NCI-H2029 treated with DMSO at 0.1 percent for 48 hours (cell line): ENCODE results near the gene RACK1.

Source experiments
- DNase-seq: peaks from one replicate; lab custom pipeline; 2025; lab: John Stamatoyannopoulos, UW

Gene RACK1

GRCh38 chr5:181259974-181260719, 16.4 kb upstream of the RACK1 start:
- no peak for DNase-seq

GRCh38 chr5:181259283-181259682, 15.6 kb upstream of the RACK1 start:
- no peak for DNase-seq

DNA sequence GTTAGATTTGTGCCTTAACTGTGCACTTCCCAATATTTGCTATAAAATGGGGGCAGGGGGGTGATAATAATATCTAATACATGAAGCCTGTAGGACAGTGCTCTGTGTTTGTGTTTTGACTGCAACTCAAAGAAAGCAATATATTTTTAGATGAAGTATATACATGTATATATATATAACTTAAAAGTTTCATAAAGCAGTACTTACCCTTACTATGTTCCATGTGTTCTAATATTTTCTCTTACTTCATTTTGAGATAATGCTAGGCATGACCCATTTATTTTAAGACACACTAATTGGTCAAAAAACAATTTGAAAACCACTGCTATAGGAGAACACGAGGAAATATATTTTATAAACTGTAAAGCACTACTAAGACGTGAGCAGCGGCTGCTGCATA, 14.9 kb upstream of the RACK1 start:
- DNase-seq, result no peak

GRCh38 chr5:181255836-181256578, 12.3 kb upstream of the RACK1 start:
- DNase-seq, result no peak

- DNase-seq, result no peak
Measured at GRCh38 chr5:181255276-181255675, 11.6 kb upstream of the RACK1 start.

GRCh38 chr5:181248277-181248676, 4.6 kb upstream of the RACK1 start:
- no peak for DNase-seq

GRCh38 chr5:181246276-181247049, 2.8 kb upstream of the RACK1 start:
- DNase-seq, result no peak

- DNase-seq, result no peak
Measured at GRCh38 chr5:181245427-181246275, 1.9 kb upstream of the RACK1 start.

DNA sequence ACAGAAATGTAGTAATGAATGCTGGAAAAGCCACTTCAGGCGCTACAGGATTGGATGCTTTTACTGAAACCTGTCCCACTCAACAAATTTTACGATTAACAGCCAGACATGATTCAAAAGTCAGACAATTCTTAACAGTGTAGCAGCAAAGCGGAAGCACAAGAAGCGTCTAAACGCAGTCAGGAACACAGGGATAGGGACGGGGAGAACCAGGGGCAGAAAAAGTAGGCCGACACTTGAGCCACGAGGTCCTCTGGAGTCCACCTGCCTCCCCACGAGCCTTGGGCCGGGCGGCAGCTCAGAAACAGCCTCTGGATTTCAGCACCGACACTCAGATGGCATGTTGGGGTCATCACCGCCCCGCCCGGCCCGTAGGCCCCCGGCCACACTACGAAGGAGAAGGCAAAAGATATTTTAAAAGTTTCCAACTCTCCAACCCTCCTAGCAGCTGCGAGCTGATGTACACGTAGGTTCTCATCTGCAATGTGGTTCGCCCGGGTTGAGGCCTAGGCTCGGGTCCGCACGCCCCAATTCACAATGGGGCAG, 615 bp downstream of the RACK1 start:
- DNase-seq, result no peak

GRCh38 chr5:181242031-181242451, 1.7 kb downstream of the RACK1 start:
- no peak for DNase-seq

GRCh38 chr5:181241393-181241975, 2.2 kb downstream of the RACK1 start:
- no peak for DNase-seq

- no peak for DNase-seq
Measured at GRCh38 chr5:181239062-181239663, 4.5 kb downstream of the RACK1 start.

DNA sequence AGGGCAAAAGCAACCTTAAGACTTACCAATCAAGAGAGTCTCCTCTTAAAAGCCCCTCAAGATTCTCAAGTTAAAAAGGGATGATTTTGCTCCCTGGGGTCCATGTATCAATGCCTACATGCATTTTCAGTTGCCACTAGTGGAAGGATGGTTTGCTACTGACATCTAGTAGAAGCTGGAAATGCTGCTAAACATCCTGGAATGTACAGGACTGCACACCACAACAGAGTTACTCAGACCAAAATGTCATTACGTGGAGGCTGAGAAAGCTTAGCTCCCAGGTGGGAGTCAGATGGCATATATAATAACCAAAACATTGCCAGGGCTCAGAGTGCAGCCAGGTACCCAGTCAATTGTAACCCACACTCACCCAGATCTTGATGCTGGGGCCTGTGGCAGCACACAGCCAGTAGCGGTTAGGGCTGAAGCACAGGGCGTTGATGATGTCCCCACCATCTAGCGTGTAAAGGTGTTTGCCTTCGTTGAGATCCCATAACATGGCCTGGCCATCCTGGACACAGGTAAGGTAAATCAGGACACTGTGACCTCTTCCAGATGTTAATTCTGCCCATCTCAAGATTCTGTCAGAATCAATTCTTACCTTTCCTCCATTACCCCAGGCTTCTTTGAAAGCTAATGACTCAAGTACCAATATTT, 5.8 kb downstream of the RACK1 start:
- DNase-seq, result no peak

DNA sequence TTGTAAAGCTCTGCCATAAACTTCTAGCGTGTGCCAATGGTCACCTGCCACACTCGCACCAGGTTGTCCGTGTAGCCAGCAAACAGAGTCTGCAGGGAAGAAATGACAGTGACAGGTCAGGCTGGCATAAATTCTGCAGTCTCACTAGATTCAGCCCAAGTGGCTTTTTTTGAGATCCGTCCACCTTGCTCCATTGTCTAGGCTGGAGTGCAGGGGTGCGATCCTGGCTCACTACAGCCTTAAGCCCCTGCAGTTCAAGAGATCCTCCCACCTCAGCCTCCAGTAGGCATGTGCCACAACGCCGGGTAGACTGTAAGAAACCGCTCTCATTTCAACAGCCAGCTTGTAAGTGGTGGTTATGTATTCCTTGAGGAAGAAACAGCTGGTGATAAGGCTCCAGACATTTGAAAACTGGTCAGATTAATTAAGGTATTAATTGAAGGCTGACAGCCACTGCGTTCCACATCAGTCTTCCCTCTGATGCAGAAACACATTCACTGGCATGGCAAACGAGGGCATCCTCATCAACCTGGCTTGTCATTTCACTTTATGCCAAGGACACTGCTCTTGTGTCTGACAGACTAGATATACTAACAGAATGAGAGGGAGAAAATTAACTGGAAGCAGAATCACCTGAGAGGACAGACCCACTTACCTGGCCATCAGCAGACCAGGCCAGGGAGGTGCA, 6.6 kb downstream of the RACK1 start:
- no peak for DNase-seq

GRCh38 chr5:181236471-181236870, 7.2 kb downstream of the RACK1 start:
- DNase-seq, result no peak

DNA sequence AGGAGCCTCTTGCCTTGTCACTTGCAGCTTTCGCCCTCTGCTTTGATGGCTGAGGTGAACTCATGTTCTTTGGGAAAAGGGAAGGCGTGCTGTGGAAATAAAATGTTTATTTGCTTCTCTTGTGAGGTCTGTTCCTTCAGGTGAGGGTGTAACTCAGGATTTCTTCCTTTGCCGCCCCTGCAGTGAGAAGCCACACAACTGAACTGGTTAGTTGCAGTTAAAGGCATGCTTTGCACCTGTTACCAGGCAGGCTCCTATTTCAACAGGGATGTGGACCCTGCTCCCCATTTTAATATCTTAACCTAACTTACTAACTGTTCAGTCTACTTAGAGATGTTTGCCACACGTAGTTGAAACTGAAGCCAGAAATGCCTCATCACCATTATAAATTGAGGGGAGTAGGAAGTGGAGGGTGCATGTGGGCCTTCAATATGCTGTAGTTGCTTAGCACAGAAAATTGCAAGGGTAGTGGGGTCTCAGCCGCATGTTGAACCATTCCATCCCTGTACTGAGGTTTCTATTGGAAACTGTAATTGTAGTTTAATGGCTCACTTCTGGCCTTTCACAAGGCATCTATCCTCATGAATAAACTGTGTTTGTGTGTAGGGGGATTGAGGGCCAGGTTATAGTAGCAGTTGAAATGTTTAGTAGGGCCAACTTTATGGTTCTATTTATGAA, 7.9 kb downstream of the RACK1 start:
- DNase-seq, result no peak

DNA sequence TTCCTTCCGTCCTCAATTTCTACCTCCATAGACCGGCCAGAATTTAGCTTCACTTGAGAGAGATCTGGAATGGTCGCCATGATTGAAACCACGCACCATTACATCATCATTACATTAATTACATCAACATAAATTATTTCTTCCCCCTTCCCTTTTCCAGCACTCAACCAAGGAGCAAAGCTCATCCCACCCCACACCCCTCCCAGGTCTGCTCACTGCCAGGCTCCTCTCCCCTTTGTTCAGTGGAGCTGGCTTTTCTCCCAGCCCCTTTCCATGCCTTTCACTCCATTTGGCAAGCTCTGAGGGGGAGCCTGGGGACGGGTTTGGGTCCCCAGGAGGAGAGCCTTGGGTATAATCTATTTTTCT, 8.4 kb downstream of the RACK1 start:
- DNase-seq, result no peak

DNA sequence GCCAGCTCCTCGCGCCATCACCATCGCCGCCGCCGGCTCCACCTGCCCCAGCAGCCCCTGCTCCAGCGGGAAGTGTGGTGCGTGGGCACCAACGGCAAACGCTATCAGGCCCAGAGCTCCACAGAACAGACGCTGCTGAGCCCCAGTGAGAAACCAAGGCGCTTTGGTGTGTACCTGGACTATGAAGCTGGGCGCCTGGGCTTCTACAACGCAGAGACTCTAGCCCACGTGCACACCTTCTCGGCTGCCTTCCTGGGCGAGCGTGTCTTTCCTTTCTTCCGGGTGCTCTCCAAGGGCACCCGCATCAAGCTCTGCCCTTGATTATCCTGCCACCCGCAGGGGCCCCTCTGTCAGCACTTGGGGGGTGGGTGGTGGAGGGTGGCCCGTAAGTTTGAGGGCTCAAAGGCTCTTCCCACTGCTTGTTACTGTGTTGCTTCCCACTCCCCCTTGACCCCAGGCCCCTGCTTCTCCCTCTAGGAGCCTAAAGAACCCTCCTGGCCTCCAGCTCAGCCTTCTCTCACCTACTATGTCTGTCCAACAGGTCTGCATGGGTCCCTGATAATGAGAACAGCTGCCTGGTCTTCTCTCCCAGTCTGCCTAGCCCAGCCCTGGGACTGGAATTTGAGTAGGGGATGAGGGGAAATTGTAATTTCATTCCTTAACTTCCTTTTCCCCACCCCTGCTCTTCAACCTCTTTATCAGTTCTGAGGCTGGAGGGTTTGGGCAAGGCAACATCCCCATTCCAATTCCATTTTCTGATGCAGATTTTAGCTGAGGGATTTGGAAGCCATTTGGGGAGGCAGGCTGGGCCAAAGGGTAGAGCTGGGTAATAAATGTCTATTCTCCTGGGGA, 9.0 kb downstream of the RACK1 start:
- no peak for DNase-seq
